Right lung (tissue), 5 donors: ENCODE results near the gene ALPP. TPM values are rescaled to one million over a fixed set of nuclear protein-coding genes. Genes with fewer than 3 reads are reported as not detected.
A peak's percentile ranks its signal among the peaks of the same experiment; 100 is the strongest.
"Not testable (repeated sequence)": the region's sequence is repeated elsewhere in the genome, so short reads cannot be mapped to it uniquely, and the experiment has no call there.

Experiments
- DNase-seq, 2 donors: peaks; one replicate each; pipeline ENCODE4 v3.0.0-alpha.2; 2013
- polyA plus RNA-seq, 5 donors: library from polyadenylated mRNA; unstranded; fragments of 120-200 nt; gene quantifications; one replicate each; pipeline versions ENCODE4 v1.2.1 to v1.2.3, GENCODE V29; 2013; ENCODE audit warnings: inconsistent platforms in 1 of 5, low replicate concordance in 1 of 5; ENCODE audit not compliant: insufficient read length in 5 of 5, insufficient read depth in 1 of 5

ALPP gene
- polyA plus RNA-seq, 5 donors = 0.19 to 0.23 TPM; not detected in 3

DNA sequence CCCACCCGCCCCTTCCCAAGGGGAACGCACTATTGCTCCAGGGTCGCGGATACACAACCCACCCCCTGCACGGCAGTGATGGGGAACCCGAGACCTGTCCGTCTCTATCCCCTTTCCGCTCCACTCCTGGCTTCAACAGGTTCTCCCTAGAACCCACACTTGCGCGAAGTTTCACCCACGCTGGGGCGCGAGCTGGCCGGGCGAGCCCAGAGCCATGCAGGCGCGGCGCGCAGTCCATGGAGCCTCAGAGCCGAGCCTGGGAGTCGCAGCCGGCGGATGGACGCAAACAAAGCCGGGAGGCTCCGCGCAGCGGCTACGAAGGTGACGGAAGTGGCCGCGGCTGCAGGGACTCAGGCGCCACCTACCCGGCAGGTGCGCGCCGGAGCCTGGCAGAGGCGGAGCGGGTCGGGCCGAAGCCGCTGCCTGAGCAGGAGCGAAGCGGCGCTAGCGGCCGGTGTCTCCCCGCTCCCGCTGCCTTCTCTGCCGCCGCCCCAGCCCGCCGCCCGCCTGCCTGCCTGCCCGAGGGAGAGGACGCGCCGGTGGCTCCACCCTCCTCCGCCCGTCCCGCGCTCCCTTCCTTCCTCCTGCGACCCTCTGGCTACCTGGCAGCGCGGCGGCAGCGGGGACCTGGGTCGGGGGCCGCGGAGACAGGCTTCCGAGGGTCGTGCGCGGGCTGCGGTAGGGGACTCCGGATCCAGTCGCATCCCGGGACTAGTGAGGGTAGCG lies 42.1 kb downstream of the ALPP start:
- DNase-seq = peak in 1 of 2 donors; percentile 15

DNA sequence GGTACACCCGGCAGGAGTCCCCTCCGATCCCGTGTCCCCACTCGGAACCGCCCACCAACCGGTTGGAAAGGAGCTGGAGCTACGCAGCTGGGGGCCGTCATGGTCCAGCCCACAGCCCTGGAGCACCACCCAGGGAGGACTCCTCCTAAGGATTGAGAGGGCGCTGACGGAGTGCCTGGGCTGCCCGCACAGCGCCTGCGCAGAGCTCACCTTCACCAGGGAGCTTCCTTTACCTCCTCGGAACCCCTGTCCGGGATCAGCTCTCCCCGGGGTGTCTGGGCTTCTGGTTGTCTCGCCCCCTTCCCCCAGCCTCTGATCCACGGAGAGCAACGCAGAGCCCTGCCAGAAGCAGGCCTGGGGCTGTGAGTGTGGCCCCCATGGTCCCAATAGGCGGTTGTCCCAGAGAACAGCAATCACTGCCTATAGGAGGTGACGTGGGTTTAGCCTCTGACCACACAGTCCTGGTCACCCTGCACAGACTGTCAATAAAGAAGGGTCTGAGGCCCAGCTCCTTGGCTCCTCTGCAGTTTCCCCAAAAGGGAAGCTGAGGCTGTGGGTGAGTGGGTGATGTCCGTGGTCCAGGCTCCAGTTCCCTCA lies 42.7 kb downstream of the ALPP start:
- DNase-seq = no peak

DNA sequence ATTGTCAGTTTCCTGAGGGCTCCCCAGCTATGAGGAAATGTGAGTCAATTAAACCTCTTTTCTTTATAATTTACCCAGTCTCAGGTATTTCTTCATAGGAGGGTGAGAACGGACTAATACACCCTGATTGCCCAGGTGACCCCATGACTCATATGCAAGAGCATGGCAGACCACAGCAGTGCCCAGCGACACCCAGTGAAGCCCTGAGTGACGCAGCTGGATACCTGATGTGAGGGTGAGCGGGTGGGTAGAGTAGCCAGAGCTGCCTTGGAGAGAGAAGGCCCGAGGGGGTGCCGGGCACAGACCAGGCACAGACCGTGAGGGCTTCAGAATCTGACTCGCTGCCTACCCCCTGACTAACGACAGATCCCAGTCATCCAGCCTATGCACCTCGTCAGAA lies 43.5 kb downstream of the ALPP start:
- DNase-seq = no peak

DNA sequence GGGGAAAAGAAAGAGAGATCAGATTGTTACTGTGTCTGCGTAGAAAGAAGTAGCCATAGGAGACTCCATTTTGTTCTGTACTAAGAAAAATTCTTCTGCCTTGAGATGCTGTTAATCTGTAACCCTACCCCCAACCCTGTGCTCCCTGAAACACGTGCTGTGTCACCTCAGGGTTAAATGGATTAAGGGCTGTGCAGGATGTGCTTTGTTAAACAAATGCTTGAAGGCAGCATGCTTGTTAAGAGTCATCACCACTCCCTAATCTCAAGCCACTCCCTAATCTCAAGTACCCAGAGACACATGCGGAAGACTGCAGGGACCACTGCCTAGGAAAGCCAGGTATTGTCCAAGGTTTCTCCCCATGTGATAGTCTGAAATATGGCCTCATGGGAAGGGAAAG lies 44.4 kb downstream of the ALPP start:
- not testable (repeated sequence) for DNase-seq

DNA sequence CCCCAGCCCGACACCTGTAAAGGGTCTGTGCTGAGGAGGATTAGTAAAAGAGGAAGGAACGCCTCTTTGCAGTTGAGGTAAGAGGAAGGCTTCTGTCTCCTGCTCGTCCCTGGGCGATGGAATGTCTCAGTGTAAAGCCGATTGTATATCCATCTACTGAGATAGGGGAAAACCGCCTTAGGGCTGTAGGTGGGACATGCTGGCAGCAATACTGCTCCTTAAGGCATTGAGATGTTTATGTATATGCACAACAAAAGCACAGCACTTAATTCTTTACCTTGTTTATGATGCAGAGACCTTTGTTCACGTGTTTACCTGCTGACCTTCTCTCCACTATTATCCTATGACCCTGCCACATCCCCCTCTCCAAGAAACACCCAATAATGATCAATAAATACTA lies 44.9 kb downstream of the ALPP start:
- DNase-seq = not testable (repeated sequence)

DNA sequence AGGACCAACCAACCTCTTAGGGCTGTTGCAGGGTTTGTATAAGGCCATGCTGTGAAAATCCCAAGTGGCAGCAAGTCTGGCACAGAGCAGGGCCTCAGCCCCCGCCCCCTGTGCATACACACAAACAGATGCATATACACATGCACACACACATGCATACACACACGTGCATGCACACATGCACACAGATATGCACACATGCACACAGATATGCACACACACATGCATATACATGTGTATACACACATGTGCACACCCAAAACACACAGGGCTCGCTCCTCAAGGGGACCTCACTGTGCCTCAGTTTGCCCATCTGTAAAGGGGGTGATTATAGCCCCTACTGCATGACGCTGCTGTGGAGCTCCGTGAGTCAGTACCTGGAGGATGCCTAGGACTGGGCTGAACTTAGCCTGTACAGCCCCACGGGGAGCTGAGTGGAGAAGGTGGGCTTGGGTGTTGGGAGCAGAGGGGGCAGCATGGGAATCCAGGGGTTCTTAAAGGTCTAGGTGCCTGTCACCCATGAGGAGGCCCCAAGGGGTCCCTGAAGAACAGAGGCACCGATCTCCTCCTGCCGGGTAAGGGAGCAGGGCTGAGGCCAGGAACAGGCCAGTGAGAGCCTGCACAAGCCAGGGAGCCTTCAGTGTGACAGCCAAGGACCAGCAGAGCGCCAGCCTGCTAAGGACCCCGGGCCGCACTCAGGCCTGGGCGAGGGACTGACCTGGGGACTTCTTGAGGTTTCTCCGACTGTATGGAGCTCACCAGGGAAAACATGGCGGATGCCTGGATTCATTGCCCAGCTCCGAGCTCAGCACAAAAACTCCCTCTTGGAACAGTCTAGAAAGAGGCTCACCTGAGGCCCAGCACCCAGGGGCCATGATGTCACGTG lies 53.4 kb downstream of the ALPP start:
- DNase-seq = no peak

Other genes starting within 250 kb of the ALPP start
- under 1 TPM in 3 of 5 donors, not detected in 2; 0.05 to 0.12 (median 0.05) TPM for gene ALPG, start 28.1 kb downstream of the ALPP start, polyA plus RNA-seq
- not detected for gene ALPI, start 77.4 kb downstream of the ALPP start, polyA plus RNA-seq
- gene ECEL1, start 109.1 kb downstream of the ALPP start, polyA plus RNA-seq = under 1 TPM; 0.25 to 0.50 (median 0.30) TPM
- gene PRSS56, start 141.6 kb downstream of the ALPP start, polyA plus RNA-seq = under 1 TPM in 1 of 5 donors, not detected in 4; 0.13 TPM
- gene CHRND, start 147.4 kb downstream of the ALPP start, polyA plus RNA-seq = 1 to 10 TPM in 1 of 5 donors, under 1 TPM in 2, not detected in 2; 0.12 to 5.9 (median 0.15) TPM
- 1 to 10 TPM in 1 of 5 donors, under 1 TPM in 4; 0.07 to 5.1 (median 0.18) TPM for gene CHRNG, start 160.9 kb downstream of the ALPP start, polyA plus RNA-seq
- 10 to 100 TPM in 4 of 5 donors, 1 to 10 TPM in 1; 9.3 to 13.2 (median 12.4) TPM for gene TIGD1, start 171.8 kb downstream of the ALPP start, polyA plus RNA-seq
- gene EIF4E2, start 171.9 kb downstream of the ALPP start, polyA plus RNA-seq = 10 to 100 TPM; 91.7 to 99.8 (median 95.9) TPM